ENCODE results near the gene PSMG3. TPM values are rescaled to one million over a fixed set of nuclear protein-coding genes. Genes with fewer than 3 reads are reported as not detected.

Gene PSMG3
- total RNA-seq, 4 donors from 2014 or later: 22.0 to 37.7 (median 28.4) TPM

DNA sequence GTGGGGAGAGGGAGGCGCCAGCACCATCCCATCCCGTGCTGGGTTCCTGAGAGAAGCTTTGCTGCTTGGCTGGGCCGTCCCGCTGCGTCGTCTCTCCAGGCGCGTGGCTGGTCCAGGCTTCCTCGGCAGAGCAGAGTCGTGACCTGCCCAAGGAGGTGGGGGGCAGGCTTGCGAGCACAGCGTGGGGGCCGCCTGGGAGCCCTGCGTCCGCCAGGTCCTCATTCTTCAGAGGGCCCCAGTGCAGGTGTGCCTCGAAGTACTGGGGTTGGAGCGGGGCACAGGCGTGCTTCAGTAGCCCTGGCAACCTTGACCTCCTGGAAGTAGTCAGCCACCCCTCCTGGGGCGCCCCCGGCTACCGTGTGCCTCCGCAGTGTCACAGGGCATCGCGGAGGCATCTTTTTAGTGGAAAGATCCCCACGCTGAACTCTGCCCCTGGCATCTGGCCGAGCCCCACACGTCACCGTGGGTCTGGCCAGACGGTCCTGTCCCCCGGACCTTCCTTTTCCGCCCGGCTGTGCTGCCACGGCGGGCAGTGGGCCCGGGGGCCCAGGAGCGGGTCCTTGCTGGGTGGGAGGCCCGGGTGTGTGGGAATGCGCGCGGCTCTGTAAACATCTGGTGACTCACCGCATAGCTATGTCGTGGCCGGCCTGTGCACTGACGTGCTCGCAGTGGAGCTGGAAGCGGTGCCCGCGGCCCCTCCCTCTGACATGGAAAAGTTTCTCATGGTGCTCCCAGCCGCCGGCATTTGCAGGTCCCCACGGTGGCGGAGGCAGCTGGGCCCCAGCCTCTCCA, 32.9 kb downstream of the PSMG3 start:
- ATAC-seq (ENCODE audit: low FRiP score) (peak; percentile 78), DNase-seq (ENCODE audit: low spot score) (peak; percentile 89)
- TF ChIP-seq, protein P1, sequence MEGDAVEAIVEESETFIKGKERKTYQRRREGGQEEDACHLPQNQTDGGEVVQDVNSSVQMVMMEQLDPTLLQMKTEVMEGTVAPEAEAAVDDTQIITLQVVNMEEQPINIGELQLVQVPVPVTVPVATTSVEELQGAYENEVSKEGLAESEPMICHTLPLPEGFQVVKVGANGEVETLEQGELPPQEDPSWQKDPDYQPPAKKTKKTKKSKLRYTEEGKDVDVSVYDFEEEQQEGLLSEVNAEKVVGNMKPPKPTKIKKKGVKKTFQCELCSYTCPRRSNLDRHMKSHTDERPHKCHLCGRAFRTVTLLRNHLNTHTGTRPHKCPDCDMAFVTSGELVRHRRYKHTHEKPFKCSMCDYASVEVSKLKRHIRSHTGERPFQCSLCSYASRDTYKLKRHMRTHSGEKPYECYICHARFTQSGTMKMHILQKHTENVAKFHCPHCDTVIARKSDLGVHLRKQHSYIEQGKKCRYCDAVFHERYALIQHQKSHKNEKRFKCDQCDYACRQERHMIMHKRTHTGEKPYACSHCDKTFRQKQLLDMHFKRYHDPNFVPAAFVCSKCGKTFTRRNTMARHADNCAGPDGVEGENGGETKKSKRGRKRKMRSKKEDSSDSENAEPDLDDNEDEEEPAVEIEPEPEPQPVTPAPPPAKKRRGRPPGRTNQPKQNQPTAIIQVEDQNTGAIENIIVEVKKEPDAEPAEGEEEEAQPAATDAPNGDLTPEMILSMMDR (IDR thresholded peaks at IDR 0.05): no peak

DNA sequence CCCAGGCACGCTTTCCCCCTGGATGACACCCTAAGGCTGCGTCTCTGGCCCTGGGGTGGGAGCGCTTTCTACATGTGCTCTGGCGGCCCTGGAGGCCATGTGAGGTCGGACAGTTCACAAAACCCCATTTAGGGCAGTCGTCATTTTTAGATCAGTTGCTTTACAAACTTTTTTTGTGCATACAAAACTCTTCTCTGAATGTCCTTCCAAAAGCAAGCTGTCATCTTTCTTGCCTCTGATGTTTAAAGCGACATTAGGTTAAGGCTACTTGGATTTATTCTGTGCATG, 33.4 kb downstream of the PSMG3 start:
- DNase-seq (ENCODE audit: low spot score): no peak
- no peak for ATAC-seq (ENCODE audit: low FRiP score)

DNA sequence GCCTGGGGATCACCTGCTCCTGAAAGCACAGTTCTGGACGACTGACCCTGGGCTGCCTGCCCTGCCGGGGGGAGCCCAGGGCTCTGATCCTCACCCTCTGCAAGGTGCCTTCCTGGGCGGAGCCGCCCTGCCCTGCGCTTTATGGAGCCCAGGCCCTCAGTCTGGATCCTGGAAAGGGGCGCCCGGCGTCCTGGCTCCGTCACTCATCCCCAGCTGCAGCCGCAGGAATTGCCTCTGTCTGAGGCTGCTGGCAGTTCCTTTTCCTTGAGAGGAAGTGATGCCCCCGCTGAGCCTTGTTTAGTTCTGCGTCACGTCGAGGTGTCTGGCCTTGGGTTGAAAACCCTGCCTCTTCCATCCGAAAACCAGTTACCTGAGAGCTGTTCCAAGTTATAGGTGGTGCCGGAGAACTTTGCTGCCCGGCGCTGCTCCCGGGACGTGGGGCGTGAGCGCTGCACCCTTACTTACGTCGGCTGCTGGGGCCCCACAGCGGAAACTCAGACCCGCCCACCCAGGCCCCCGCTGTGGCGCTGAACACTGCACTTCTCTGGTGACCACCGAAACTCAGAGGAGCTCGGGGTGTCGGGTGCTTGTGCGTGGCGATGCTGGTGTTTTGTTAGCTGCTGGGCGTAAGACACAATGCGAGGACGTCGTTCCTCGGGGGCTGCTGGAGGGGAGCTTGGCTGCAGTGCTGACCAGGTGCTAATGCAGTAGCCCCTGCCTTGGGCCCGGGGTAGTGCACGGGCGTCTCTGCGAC, 34.0 kb downstream of the PSMG3 start:
- no peak for DNase-seq (ENCODE audit: low spot score)
- TF ChIP-seq, protein P1 (IDR thresholded peaks at IDR 0.05): no peak
- ATAC-seq (ENCODE audit: low FRiP score): no peak

More for the DNA sequence above, 33.4 kb downstream of the PSMG3 start:
- TF ChIP-seq, protein P1 (IDR thresholded peaks at IDR 0.05): no peak

DNA sequence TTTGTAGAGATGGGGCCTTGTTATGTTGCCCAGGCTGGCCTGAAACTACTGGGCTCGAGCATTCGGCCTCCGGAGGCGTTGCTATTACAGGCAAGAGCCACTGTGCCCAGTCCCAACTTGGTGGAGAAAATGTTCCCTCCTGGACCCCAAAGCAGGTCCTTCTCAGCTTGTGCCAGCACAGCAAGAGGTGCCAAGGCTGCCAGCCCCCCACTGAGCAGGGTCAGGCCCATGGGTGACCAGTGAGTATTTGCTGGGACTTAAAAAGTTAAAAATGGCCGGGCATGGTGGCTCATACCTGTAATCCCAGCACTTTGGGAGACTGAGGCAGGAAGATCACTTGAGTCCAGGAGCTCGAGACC, 34.8 kb downstream of the PSMG3 start:
- TF ChIP-seq, protein P1 (IDR thresholded peaks at IDR 0.05): no peak
- ATAC-seq (ENCODE audit: low FRiP score): no peak
- no peak for DNase-seq (ENCODE audit: low spot score)

DNA sequence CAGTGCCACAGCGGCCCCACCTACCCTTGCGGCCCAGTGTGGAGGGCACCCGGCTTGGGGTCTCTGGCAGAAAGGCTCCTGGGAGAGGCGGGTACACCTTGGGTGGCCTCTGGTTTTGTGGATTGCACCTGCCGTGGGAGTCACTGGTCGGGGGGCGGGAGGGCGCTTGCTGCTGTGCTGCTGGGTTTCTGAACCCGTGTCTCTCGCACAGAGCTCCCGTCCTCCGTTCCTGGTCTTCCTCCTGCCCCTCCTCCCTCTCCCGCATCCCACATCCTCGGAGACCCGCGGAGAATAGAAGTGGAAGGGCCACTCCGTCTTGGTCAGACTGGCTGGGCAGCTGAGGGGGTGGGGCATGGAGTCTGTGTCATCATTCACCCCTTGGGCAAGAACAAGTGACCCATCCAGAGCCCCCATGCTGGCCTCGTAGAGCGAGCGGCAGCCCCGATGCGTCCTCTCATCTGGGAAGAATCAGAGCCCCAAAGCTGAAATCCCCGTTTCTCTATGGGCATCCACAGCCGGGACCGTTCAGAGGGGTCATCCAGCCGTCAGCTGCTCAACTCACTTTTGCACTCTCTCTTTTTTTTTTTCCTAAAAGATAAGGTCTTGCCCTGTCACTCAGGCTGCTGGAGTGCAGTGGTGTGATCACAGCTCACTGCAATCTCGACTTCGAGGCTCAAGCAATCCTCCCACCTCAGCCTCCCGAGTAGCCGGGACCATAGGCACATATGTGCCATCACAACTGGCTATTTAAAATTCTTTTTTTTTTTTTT, 35.3 kb downstream of the PSMG3 start:
- TF ChIP-seq, protein P1 (IDR thresholded peaks at IDR 0.05): no peak
- ATAC-seq (ENCODE audit: low FRiP score) (no peak), DNase-seq (ENCODE audit: low spot score) (no peak)

DNA sequence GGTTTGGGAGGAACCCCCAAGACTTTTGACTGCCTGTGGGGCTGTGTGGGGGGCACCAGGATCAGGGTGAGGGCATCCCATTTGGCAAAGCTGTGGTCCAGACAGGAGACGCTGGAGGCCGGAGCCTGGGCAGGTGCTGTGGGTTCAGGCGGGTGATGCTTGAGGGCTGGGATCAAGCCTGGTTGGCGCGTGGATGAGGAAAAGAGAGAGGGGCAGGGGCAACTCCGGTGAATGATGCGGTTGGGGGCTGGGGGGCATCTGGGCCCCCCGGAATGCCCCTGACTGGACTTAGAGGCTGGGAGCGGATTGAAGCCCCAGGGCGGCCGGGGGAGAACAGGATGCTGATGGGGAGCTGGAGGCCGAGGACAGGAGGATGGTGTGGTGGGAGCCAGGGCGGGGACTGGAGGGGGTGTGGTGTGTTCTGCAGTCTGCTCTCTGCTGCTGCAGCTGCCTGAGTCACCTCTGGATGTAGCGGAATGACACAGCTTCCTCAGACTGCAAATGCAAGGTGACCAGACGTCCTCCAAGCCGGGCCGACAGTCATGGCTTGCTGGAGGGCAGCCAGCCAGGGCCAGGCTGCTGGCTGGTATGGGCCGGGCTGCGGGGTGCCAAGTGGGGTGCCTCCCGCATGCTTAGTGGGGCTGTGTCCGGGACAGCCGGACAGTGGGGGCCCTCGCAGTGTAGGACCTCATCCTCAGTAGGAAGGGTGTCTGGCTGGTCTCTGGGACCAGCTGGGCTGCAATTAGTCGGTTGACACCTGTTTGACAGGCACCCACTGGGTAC, 36.1 kb downstream of the PSMG3 start:
- TF ChIP-seq, protein P1 (IDR thresholded peaks at IDR 0.05): no peak
- no peak for ATAC-seq (ENCODE audit: low FRiP score)
- DNase-seq (ENCODE audit: low spot score): no peak
